HUES64 (cell line): ENCODE measurements around the gene ABHD11.
"Not testable (repeated sequence)": the region's sequence is repeated elsewhere in the genome, so short reads cannot be mapped to it uniquely, and the experiment has no call there.

ENCODE experiments used
- H3K27ac ChIP-seq: 2 replicates; pipeline ENCODE4 v1.7.0; 2013; ENCODE audit warnings: low read depth, low read length, inconsistent platforms
- H3K27me3 ChIP-seq: 2 replicates; pipeline ENCODE4 v1.6.1; 2013; ENCODE audit warnings: mild to moderate bottlenecking, low read length; ENCODE audit not compliant: insufficient read depth
- H3K36me3 ChIP-seq: 2 replicates; pipeline ENCODE4 v1.6.1; 2013; ENCODE audit warnings: mild to moderate bottlenecking, low read length; ENCODE audit not compliant: insufficient read depth
- H3K4me1 ChIP-seq: 2 replicates; pipeline ENCODE4 v1.6.1; 2013; ENCODE audit warnings: mild to moderate bottlenecking, low read length, moderate library complexity; ENCODE audit not compliant: insufficient read depth
- H3K4me3 ChIP-seq: 2 replicates; pipeline ENCODE4 v1.5.1; 2013; ENCODE audit warnings: mild to moderate bottlenecking, low read length, moderate library complexity
- H3K9ac ChIP-seq: 2 replicates; pipeline ENCODE4 v1.6.1; 2013; ENCODE audit warnings: mild to moderate bottlenecking, low read depth, low read length
- H3K9me3 ChIP-seq: 2 replicates; pipeline ENCODE4 v1.6.1; 2013; ENCODE audit warnings: low read depth, low read length; ENCODE audit not compliant: insufficient read depth
- WGBS: fragments of 150-250, 120-280 bp; methylation state at CpG from one replicate; pipeline ENCODE4 v1.1.7; 2013; ENCODE audit warnings: missing lambda C conversion rate; 5-methylcytosine and 5-hydroxymethylcytosine counted together

Gene ABHD11

DNA sequence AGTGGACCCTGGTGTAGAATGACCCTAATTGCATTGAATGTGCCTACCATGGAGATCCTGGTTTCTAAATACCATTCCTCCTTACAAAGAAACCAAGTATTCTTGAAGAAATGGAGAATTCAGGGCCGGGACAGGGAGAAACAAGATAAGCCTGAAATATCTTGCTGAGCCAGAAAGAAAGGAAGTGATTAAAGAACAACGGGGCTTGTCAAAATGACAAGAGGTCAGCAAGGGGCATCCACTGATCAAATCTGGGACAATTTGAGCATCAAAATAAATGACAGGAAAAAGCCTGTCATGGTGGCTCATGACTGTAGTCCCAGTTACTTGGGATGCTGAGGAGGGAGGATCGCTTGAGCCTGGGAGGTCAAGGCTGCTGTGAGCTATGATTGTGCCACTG lies 8.1 kb downstream of the ABHD11 start:
- no peaks in the 10 kb centered on the region for H3K4me1 ChIP-seq
- no peak overlapping the region for H3K4me3 ChIP-seq
- H3K27ac ChIP-seq = no peak overlapping the region
- H3K27me3 ChIP-seq = no peaks in the 10 kb centered on the region
- no peaks in the 10 kb centered on the region for H3K36me3 ChIP-seq
- 60% methylated on average over 3 of the region's 3 CpGs for WGBS
- H3K9ac ChIP-seq = no peak overlapping the region
- H3K9me3 ChIP-seq = no peaks in the 10 kb centered on the region

DNA sequence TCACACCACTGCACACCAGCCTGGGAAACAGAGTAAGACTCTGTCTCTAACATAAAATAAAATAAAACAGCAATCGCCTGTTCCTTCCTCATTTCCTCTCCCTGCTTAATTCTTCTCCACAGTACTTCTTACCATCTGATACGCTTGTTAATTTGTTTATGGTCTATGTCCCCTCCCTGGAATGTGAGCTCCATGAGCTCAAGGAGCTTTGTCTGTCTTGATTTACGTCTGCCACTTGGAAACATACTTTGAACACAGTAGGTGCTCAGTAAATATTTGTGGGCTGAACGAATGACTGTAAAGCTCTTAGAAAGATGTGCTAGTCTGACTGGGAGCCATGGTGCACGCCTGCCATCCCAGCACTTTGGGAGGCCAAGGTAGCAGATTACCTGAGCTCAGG lies 10.1 kb downstream of the ABHD11 start:
- Histone ChIP-seq H3K4me3 (no peak overlapping the region), H3K27ac (no peak overlapping the region), H3K9ac (no peak overlapping the region), H3K4me1 (no peaks in the 10 kb centered on the region), H3K27me3 (no peaks in the 10 kb centered on the region), H3K9me3 (no peaks in the 10 kb centered on the region), H3K36me3 (no peaks in the 10 kb centered on the region)
- WGBS = 82% methylated on average over 5 of the region's 5 CpGs

DNA sequence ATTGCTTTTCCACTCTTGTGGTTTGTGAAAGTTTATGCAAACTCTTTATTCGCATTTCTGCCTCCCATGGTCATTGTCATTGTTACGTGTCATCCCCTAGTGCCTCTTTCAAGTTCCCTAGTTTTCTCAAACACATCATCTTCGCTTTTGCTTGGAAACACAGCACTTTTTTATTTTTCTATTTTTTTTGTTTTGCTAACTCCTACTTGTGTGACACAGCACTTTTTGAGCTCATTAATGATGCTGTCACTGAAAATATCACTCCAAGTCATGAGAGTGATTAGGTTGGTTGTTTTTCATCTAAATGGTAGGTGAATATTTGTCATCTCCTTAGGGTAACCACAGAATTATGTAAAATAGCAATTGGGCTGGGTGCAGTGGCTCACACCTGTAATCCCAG lies 10.7 kb downstream of the ABHD11 start:
- WGBS = 58% methylated on average over 3 of the region's 3 CpGs
- no peaks in the 10 kb centered on the region for H3K9me3 ChIP-seq

DNA sequence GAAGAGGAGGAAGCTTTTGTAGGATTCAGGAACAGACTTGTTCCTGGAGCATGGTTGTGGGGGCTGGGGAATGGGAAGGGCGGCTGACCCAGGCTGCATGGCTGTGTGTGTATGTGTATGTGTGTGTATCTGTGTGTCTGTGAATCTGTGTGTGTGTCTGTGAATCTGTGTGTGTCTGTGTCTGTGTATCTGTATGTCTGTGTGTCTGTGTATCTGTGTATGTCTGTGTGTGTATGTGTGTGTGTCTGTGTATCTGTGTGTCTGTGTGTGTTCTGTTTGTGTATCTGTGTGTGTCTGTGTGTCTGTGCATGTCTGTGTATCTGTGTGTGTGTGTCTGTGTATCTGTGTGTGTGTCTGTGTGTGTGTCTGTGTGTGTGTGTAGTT lies 12.5 kb downstream of the ABHD11 start:
- Histone ChIP-seq H3K27ac (no peak overlapping the region), H3K27me3 (no peaks in the 10 kb centered on the region), H3K36me3 (no peaks in the 10 kb centered on the region), H3K4me1 (no peaks in the 10 kb centered on the region), H3K9ac (no peak overlapping the region), H3K4me3 (no peak overlapping the region), H3K9me3 (no peaks in the 10 kb centered on the region)
- WGBS = 94% methylated on average over 1 of the region's 1 CpG

More for the DNA sequence above, 10.7 kb downstream of the ABHD11 start:
- H3K36me3 ChIP-seq = no peaks in the 10 kb centered on the region
- no peaks in the 10 kb centered on the region for H3K4me1 ChIP-seq
- no peaks in the 10 kb centered on the region for H3K27me3 ChIP-seq
- H3K27ac ChIP-seq = no peak overlapping the region
- no peak overlapping the region for H3K4me3 ChIP-seq
- H3K9ac ChIP-seq = no peak overlapping the region

DNA sequence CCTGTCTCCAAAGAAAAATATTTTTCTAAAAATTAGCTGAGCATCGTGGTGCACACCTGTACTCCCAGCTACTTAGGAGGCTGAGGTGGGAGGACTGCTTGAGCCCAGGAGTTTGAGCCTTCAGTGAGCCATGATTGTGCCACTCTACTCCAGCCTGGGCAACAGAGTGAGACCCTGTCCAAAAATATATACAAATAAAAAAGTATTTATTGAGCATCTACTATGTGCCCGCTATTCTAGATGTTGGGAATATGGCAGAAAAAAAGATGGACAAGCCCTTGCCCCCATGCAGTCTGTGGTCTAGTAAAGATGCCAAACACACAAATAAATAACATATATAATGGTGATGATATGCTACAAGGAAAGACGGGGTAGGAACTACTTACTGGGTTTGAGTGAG lies 14.8 kb downstream of the ABHD11 start:
- Histone ChIP-seq H3K9ac (no peak overlapping the region), H3K4me3 (no peak overlapping the region), H3K27ac (no peak overlapping the region), H3K9me3 (no peaks in the 10 kb centered on the region), H3K27me3 (peaks cover 14% of the 10 kb centered on the region), H3K36me3 (no peaks in the 10 kb centered on the region), H3K4me1 (no peaks in the 10 kb centered on the region)
- 92% methylated on average over 2 of the region's 3 CpGs for WGBS

- H3K4me1 ChIP-seq = no peaks in the 10 kb centered on the region
- H3K9ac ChIP-seq = no peak overlapping the region
- peaks cover 24% of the 10 kb centered on the region for H3K27me3 ChIP-seq
- H3K36me3 ChIP-seq = no peaks in the 10 kb centered on the region
- 85% methylated on average over 6 of the region's 6 CpGs for WGBS
- no peaks in the 10 kb centered on the region for H3K9me3 ChIP-seq
- H3K4me3 ChIP-seq = no peak overlapping the region
- no peak overlapping the region for H3K27ac ChIP-seq
These were observed 15.8 kb downstream of the ABHD11 start for GRCh38 chr7:73722785-73723184.

DNA sequence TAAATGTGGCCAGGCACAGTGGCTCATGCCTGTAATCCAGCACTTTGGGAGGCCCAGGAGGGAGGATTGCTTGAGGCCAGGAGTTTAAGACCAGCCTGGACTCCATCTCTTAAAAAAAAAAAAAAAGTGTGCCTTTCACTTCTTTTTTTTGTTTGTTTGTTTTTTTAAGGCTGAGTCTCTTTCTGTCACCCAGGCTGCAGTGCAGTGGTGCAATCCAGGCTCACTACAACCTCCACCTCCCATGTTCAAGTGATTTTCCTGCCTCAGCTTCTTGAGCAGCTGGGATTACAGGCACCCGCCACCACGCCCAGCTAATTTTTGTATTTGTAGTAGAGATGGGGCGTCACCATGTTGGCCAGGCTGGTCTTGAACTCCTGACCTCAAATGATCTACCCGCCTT lies 16.4 kb downstream of the ABHD11 start:
- not testable (repeated sequence) for H3K27ac ChIP-seq
- 84% methylated on average over 4 of the region's 4 CpGs for WGBS

GRCh38 chr7:73721377-73721817 lies 17.2 kb downstream of the ABHD11 start:
- 91% methylated on average over 3 of the region's 3 CpGs for WGBS
- Histone ChIP-seq H3K27me3 (peaks cover 24% of the 10 kb centered on the region), H3K9ac (no peak overlapping the region), H3K27ac (no peak overlapping the region), H3K36me3 (no peaks in the 10 kb centered on the region), H3K4me1 (no peaks in the 10 kb centered on the region), H3K9me3 (no peaks in the 10 kb centered on the region), H3K4me3 (no peak overlapping the region)

More for the DNA sequence above, 16.4 kb downstream of the ABHD11 start:
- H3K4me3 ChIP-seq, H3K36me3 ChIP-seq, H3K4me1 ChIP-seq, H3K9ac ChIP-seq, H3K9me3 ChIP-seq: not testable (repeated sequence)
- H3K27me3 ChIP-seq = peaks cover 24% of the 10 kb centered on the region

DNA sequence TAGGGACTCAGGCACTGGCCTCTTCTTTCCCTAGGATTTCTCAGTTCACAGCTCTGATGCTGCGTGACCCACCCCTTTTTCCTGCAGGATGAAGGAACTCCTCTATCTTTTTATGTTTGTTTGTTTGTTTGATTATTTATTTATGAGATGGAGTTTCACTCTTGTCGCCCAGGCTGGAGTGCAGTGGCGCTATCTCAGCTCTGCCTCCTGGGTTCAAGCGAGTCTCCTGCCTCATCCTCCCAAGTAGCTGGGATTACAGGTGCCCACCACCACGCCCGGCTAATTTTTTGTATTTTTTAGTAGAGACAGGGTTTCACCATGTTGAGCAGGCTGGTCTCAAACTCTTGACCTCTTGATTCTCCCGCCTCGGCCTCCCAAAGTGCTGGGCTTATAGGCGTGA lies 18.2 kb downstream of the ABHD11 start:
- H3K9ac ChIP-seq, H3K4me3 ChIP-seq, H3K9me3 ChIP-seq, H3K36me3 ChIP-seq, H3K27ac ChIP-seq, H3K4me1 ChIP-seq: not testable (repeated sequence)
- peaks cover 24% of the 10 kb centered on the region for H3K27me3 ChIP-seq
- WGBS = 96% methylated on average over 9 of the region's 9 CpGs

DNA sequence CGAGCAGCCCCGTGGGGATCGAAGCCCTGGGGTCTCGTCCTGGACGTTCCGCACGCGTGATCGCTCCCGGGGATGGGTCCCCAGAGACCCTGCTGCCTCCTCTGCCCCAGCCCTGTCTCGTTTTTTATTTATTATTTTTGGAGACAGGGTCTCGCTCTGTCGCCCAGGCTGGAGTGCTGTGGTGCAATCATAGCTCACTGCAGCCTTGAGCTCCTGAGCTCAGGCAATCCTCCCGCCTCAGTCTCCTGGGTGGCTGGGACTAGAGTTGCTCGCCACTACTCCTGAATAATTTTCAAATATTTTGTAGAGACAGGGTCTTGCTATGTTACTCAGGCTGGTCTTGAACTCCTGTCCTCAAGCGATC lies 18.8 kb downstream of the ABHD11 start:
- Histone ChIP-seq H3K9ac (no peak overlapping the region), H3K4me1 (no peaks in the 10 kb centered on the region), H3K36me3 (no peaks in the 10 kb centered on the region), H3K9me3 (no peaks in the 10 kb centered on the region), H3K27ac (no peak overlapping the region), H3K4me3 (peak overlapping the region; percentile 88), H3K27me3 (peaks cover 24% of the 10 kb centered on the region)
- WGBS = 12% methylated on average over 16 of the region's 16 CpGs

- Histone ChIP-seq H3K4me3 (peak within 1 kb of the TSS; percentile 88), H3K27me3 (peaks cover 24% of the 10 kb centered on the region), H3K36me3 (no peaks in the 10 kb centered on the region), H3K9ac (peak within 1 kb of the TSS; percentile 61), H3K4me1 (no peaks in the 10 kb centered on the region), H3K9me3 (no peaks in the 10 kb centered on the region), H3K27ac (no peak within 1 kb of the TSS)
- WGBS = 2% methylated on average over 90 of the region's 96 CpGs
These were observed 19.4 kb downstream of the ABHD11 start, which contains the start of gene STX1A for GRCh38 chr7:73718905-73719805. STX1A (minus strand) TSS chr7:73719669; CDS start chr7:73719631, 38 bp downstream.
